Testis (tissue), 2 donors: Measurements from ENCODE around the gene OLA1.

Experiments used
- POLR2A ChIP-seq: fragments of 450-650 bp; IDR thresholded peaks from one replicate; pipeline ENCODE4 v1.6.1; 2017; ENCODE audit warnings: antibody characterized with exemption, mild to moderate bottlenecking, moderate library complexity
- TF ChIP-seq, protein P1 (sequence below), 3 experiments: fragments of 450-650 bp in 2 of 3; fragments of 200-600 bp in 1 of 3; sonication (generic) in 1 of 3; IDR thresholded peaks; one replicate each; pipeline ENCODE4 v1.5.1; 2016 to 2019; ENCODE audit warnings: antibody characterized with exemption in 3 of 3, mild to moderate bottlenecking in 2 of 3, moderate library complexity in 1 of 3

DNA sequence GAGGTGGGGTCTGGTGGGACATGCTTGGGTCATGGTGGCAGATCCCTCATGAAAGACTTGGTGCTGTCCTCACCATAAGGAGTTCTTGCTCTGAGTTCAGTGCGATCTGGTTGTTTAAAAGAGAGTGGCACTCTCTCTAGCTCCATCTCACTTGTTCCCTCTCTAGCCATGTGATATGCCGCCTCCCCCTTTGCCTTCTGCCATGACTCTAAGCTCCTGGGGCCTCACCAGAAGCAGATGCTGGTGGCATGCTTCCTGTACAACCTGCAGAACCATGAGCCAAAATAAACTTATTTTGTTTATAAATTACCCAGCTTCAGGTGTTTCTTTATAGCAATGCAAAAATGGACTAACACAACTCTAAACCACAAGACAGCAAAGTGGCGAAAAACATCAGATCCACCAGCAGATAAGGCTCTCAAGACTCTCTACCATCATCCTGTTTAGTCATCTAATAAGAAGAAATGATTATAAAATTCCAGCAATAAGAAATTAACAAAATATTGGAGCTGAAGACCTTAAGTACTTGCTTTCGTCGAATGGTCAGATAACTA is 75.5 kb downstream of the OLA1 start:
- TF ChIP-seq, protein P1, sequence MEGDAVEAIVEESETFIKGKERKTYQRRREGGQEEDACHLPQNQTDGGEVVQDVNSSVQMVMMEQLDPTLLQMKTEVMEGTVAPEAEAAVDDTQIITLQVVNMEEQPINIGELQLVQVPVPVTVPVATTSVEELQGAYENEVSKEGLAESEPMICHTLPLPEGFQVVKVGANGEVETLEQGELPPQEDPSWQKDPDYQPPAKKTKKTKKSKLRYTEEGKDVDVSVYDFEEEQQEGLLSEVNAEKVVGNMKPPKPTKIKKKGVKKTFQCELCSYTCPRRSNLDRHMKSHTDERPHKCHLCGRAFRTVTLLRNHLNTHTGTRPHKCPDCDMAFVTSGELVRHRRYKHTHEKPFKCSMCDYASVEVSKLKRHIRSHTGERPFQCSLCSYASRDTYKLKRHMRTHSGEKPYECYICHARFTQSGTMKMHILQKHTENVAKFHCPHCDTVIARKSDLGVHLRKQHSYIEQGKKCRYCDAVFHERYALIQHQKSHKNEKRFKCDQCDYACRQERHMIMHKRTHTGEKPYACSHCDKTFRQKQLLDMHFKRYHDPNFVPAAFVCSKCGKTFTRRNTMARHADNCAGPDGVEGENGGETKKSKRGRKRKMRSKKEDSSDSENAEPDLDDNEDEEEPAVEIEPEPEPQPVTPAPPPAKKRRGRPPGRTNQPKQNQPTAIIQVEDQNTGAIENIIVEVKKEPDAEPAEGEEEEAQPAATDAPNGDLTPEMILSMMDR (IDR thresholded peaks at IDR 0.05), result no peak
- no peak for TF ChIP-seq POLR2A
